HCT116 (cell line): ENCODE measurements around the gene SLAIN2. TPM values are rescaled to one million over a fixed set of nuclear protein-coding genes. Genes with fewer than 3 reads are reported as not detected.

Experiments
- ATAC-seq: fragments of 200-7000 bp; cut with Tn5 transposase; 2 replicates; pipeline ENCODE4 v1.9.1; 2020; ENCODE audit warnings: mild to moderate bottlenecking, moderate library complexity
- BruUV-seq: library from RNA; stranded (reverse); fragments of 400-500 nt; replicated peaks from 2 replicates; lab custom pipeline; 2021; lab: Mats Ljungman, UMichigan
- CTCF ChIA-PET: fragments of 300-600 bp; sonication (Branson Sonifier 250); formaldehyde crosslinking; loops from one replicate; lab custom pipeline; 2021; ENCODE audit warnings: antibody characterized with exemption; lab: Charles Lee
- POLR2A ChIA-PET: fragments of 300-600, 350-600 bp; sonication (Branson Sonifier 250); formaldehyde crosslinking; loops from one replicate; lab custom pipeline; 2021; ENCODE audit warnings: antibody characterized with exemption; lab: Charles Lee
- RAD21 ChIA-PET, 2 experiments: fragments of 300-600 bp; sonication (Branson Sonifier 250); formaldehyde crosslinking; loops; one replicate each; lab custom pipeline; 2023; ENCODE audit warnings: low total read pairs in 2 of 2; ENCODE audit not compliant: uncharacterized antibody in 2 of 2, unreplicated experiment in 2 of 2, low non-redundant PET in 1 of 2; lab: Charles Lee
- DNase-seq: peaks from one replicate; pipeline ENCODE4 v3.0.0-alpha.2; 2010; ENCODE audit warnings: low read depth, low spot score
- H2AFZ ChIP-seq: fragments of 200-600 bp; shearing (Covaris generic), sonication (generic); 2 replicates; pipeline ENCODE4 v1.6.1; 2017; ENCODE audit warnings: low read depth, mixed run types, mixed read lengths, antibody characterized with exemption, low read length; ENCODE audit not compliant: poor library complexity, severe bottlenecking
- H3K27ac ChIP-seq: 2 replicates; pipeline ENCODE4 v1.5.1; 2012; ENCODE audit warnings: low read depth, low read length
- H3K27me3 ChIP-seq: fragments of 200-600 bp; sonication (generic); 2 replicates; pipeline ENCODE4 v1.6.1; 2016; ENCODE audit warnings: mixed run types, low read length, mixed read lengths; ENCODE audit not compliant: insufficient read depth
- H3K36me3 ChIP-seq, 2 experiments: fragments of 200-500 bp in 1 of 2; fragments of 200-600 bp in 1 of 2; sonication (Bioruptor generic) in 1 of 2; sonication (generic) in 1 of 2; 2 replicates each; pipeline versions ENCODE4 v1.5.1 to v1.6.1; 2014 to 2016; ENCODE audit warnings: low read length in 2 of 2, inconsistent platforms in 1 of 2, mixed read lengths in 1 of 2, mixed run types in 1 of 2; ENCODE audit not compliant: insufficient read depth in 2 of 2, control insufficient read depth in 1 of 2
- H3K4me1 ChIP-seq, 2 experiments: fragments of 200-600 bp in 1 of 2; sonication (generic) in 1 of 2; 2 replicates each; pipeline versions ENCODE4 v1.5.1 to v1.6.1; 2012 to 2017; ENCODE audit warnings: low read length in 2 of 2, inconsistent platforms in 1 of 2, mild to moderate bottlenecking in 1 of 2, mixed read lengths in 1 of 2, mixed run types in 1 of 2, moderate library complexity in 1 of 2; ENCODE audit not compliant: insufficient read depth in 2 of 2, control insufficient read depth in 1 of 2
- H3K4me2 ChIP-seq: fragments of 200-600 bp; sonication (generic); 2 replicates; pipeline ENCODE4 v1.6.1; 2017; ENCODE audit warnings: mixed run types, low read length, mixed read lengths
- H3K4me3 ChIP-seq, 2 experiments: fragments of 200-600 bp in 1 of 2; sonication (generic) in 1 of 2; replicated peaks in 1 of 2; 2 replicates each; pipeline ENCODE4 v1.5.1; 2011 to 2016; ENCODE audit warnings: low read length in 2 of 2, control low read depth in 1 of 2, low read depth in 1 of 2, mild to moderate bottlenecking in 1 of 2, mixed read lengths in 1 of 2, mixed run types in 1 of 2
- H3K79me2 ChIP-seq: fragments of 200-600 bp; sonication (generic); 2 replicates; pipeline ENCODE4 v1.6.1; 2017; ENCODE audit warnings: mild to moderate bottlenecking, mixed run types, low read length, moderate library complexity, mixed read lengths; ENCODE audit not compliant: insufficient read depth
- H3K9ac ChIP-seq: fragments of 200-600 bp; sonication (generic); 2 replicates; pipeline ENCODE4 v1.6.1; 2016; ENCODE audit warnings: low read length, mixed read lengths
- H3K9me2 ChIP-seq: fragments of 200-600 bp; sonication (generic), shearing (Covaris generic); 2 replicates; pipeline ENCODE4 v1.6.1; 2017; ENCODE audit warnings: mixed run types, mild to moderate bottlenecking, moderate library complexity; ENCODE audit not compliant: insufficient read depth
- H3K9me3 ChIP-seq, 2 experiments: fragments of 200-500 bp in 1 of 2; fragments of 200-600 bp in 1 of 2; sonication (Bioruptor generic) in 1 of 2; sonication (generic) in 1 of 2; 2 replicates each; pipeline ENCODE4 v1.6.1; 2014 to 2017; ENCODE audit warnings: low read length in 2 of 2, mixed read lengths in 2 of 2, inconsistent platforms in 1 of 2, low read depth in 1 of 2, mild to moderate bottlenecking in 1 of 2, mixed run types in 1 of 2, moderate library complexity in 1 of 2; ENCODE audit not compliant: control insufficient read depth in 1 of 2, insufficient read depth in 1 of 2
- H4K20me1 ChIP-seq: fragments of 200-600 bp; sonication (generic), shearing (Covaris generic); 2 replicates; pipeline ENCODE4 v1.6.1; 2017; ENCODE audit warnings: mixed run types, mild to moderate bottlenecking, moderate library complexity; ENCODE audit not compliant: insufficient read depth
- ATF3 ChIP-seq: IDR thresholded peaks from 2 replicates; pipeline ENCODE4 v1.6.1; 2012
- CBX3 ChIP-seq: IDR thresholded peaks from 2 replicates; pipeline ENCODE4 v1.6.1; 2012; ENCODE audit warnings: low read depth
- CEBPB ChIP-seq: IDR thresholded peaks from 2 replicates; pipeline ENCODE4 v1.6.1; 2012; ENCODE audit warnings: low read depth
- EGR1 ChIP-seq: IDR thresholded peaks from 2 replicates; pipeline ENCODE4 v1.6.1; 2012; ENCODE audit warnings: low read depth
- ELF1 ChIP-seq: IDR thresholded peaks from 2 replicates; pipeline ENCODE4 v1.6.1; 2012; ENCODE audit warnings: low read depth, borderline replicate concordance
- EZH2 ChIP-seq: fragments of 200-600 bp; sonication (generic); IDR thresholded peaks from 2 replicates; pipeline ENCODE4 v1.6.1; 2017; ENCODE audit warnings: antibody characterized with exemption, mixed run types
- EZH2phosphoT487 ChIP-seq: fragments of 200-600 bp; IDR thresholded peaks from 2 replicates; pipeline ENCODE4 v1.6.1; 2018; ENCODE audit warnings: antibody characterized with exemption, borderline replicate concordance
- FOSL1 ChIP-seq: IDR thresholded peaks from 2 replicates; pipeline ENCODE4 v1.6.1; 2012; ENCODE audit warnings: low read depth
- JUND ChIP-seq: IDR thresholded peaks from 2 replicates; pipeline ENCODE4 v1.6.1; 2012
- MAX ChIP-seq: IDR thresholded peaks from 2 replicates; pipeline ENCODE4 v1.6.1; 2012
- POLR2AphosphoS5 ChIP-seq: IDR thresholded peaks from 2 replicates; pipeline ENCODE4 v1.6.1; 2011; ENCODE audit warnings: mild to moderate bottlenecking, low read depth, low read length, moderate library complexity
- SIN3A ChIP-seq: IDR thresholded peaks from 2 replicates; pipeline ENCODE4 v1.6.1; 2012; ENCODE audit warnings: low read depth
- SP1 ChIP-seq: IDR thresholded peaks from 2 replicates; pipeline ENCODE4 v1.6.1; 2012; ENCODE audit warnings: low read depth
- SRF ChIP-seq: IDR thresholded peaks from 2 replicates; pipeline ENCODE4 v1.6.1; 2012; ENCODE audit warnings: low read depth
- TCF7L2 ChIP-seq: IDR thresholded peaks from 2 replicates; pipeline ENCODE4 v1.7.0; 2011; ENCODE audit warnings: borderline replicate concordance, inconsistent platforms; ENCODE audit not compliant: insufficient read depth, insufficient read length; ENCODE audit errors: extremely low read depth
- YY1 ChIP-seq: IDR thresholded peaks from 2 replicates; pipeline ENCODE4 v1.6.1; 2011; ENCODE audit warnings: low read length, low read depth, moderate library complexity, mild to moderate bottlenecking; ENCODE audit not compliant: insufficient replicate concordance; ENCODE audit errors: extremely low read depth
- ZBTB33 ChIP-seq: IDR thresholded peaks from 2 replicates; pipeline ENCODE4 v1.6.1; 2011; ENCODE audit warnings: mild to moderate bottlenecking, low read length, moderate library complexity; ENCODE audit not compliant: insufficient replicate concordance; ENCODE audit errors: extremely low read depth
- ZFX ChIP-seq: fragments of 450-650 bp; IDR thresholded peaks from 2 replicates; pipeline ENCODE4 v1.6.1; 2017
- ZNF274 ChIP-seq: fragments of 200-500 bp; sonication (Bioruptor generic); IDR thresholded peaks from 2 replicates; pipeline ENCODE4 v1.6.1; 2014; ENCODE audit warnings: mild to moderate bottlenecking, low read depth, low read length, inconsistent platforms
- intact Hi-C: fragments of 100-400 bp; cut with micrococcal nuclease; formaldehyde crosslinking; loops from 2 replicates; pipeline ENCODE4 v1.10.0; 2022
- total RNA-seq: library from RNA; stranded (reverse); gene quantifications from one replicate; pipeline ENCODE4 v1.2.1, GENCODE V29; 2021; ENCODE audit not compliant: unreplicated experiment

SLAIN2 gene
- total RNA-seq, 1 experiment from 2014 or later, result 50.3 TPM

- H3K4me3 ChIP-seq, result no peak overlapping the region
- H3K79me2 ChIP-seq, result peaks cover 13% of the 10 kb centered on the region
- no peak for TF ChIP-seq JUND
- no peak for TF ChIP-seq MAX
- no peak for TF ChIP-seq SP1
- TF ChIP-seq ZNF274, result no peak
- TF ChIP-seq EZH2, result no peak
- no peak for TF ChIP-seq ATF3
- TF ChIP-seq SIN3A, result no peak
- no peak for TF ChIP-seq ZBTB33
- TF ChIP-seq TCF7L2, result no peak
- no peak for TF ChIP-seq POLR2AphosphoS5
- no peak for TF ChIP-seq SRF
- TF ChIP-seq EZH2phosphoT487, result no peak
- no peak; the same call in 1 of the 2 replicates for TF ChIP-seq FOSL1
- TF ChIP-seq EGR1, result no peak
- TF ChIP-seq ELF1, result no peak
- no peak for TF ChIP-seq CBX3
- no peak for TF ChIP-seq CEBPB
- no peak for TF ChIP-seq YY1
- no peak for TF ChIP-seq ZFX
- ChIA-PET POLR2A (no interaction called here), RAD21 (no interaction called here), CTCF (no interaction called here)
- H3K9me2 ChIP-seq, result no peaks in the 10 kb centered on the region
- DNase-seq (no peak), ATAC-seq (no peak)
- no peak overlapping the region for H3K27ac ChIP-seq
- no peak overlapping the region for H2AFZ ChIP-seq
- peaks cover 9 to 15% of the 10 kb centered on the region in 2 experiments; a peak in 3 of 4 replicates for H3K4me1 ChIP-seq
- no peaks in the 10 kb centered on the region for H3K27me3 ChIP-seq
- no peaks in the 10 kb centered on the region for H3K36me3 ChIP-seq
- intact Hi-C loops, result no loop called here
- no peaks in the 10 kb centered on the region for H4K20me1 ChIP-seq
- no peaks in the 10 kb centered on the region for H3K9me3 ChIP-seq
- no peak overlapping the region for H3K4me2 ChIP-seq
- no TSS peak for BruUV-seq
- H3K9ac ChIP-seq, result no peak overlapping the region
Measured at GRCh38 chr4:48337731-48338130, 3.6 kb upstream of the SLAIN2 start.
